HCT116 (cell line): ENCODE results near the gene PCDHB5. TPM values are rescaled to one million over a fixed set of nuclear protein-coding genes. Genes with fewer than 3 reads are reported as not detected.
"Not testable (repeated sequence)": the region's sequence is repeated elsewhere in the genome, so short reads cannot be mapped to it uniquely, and the experiment has no call there.

ENCODE experiments used
- ATAC-seq: fragments of 200-7000 bp; cut with Tn5 transposase; 2 replicates; pipeline ENCODE4 v1.9.1; 2020; ENCODE audit warnings: mild to moderate bottlenecking, moderate library complexity
- BruUV-seq: library from RNA; stranded (reverse); fragments of 400-500 nt; replicated peaks from 2 replicates; lab custom pipeline; 2021; lab: Mats Ljungman, UMichigan
- CTCF ChIA-PET: fragments of 300-600 bp; sonication (Branson Sonifier 250); formaldehyde crosslinking; loops from one replicate; lab custom pipeline; 2021; ENCODE audit warnings: antibody characterized with exemption; lab: Charles Lee
- POLR2A ChIA-PET: fragments of 300-600, 350-600 bp; sonication (Branson Sonifier 250); formaldehyde crosslinking; loops from one replicate; lab custom pipeline; 2021; ENCODE audit warnings: antibody characterized with exemption; lab: Charles Lee
- RAD21 ChIA-PET, 2 experiments: fragments of 300-600 bp; sonication (Branson Sonifier 250); formaldehyde crosslinking; loops; one replicate each; lab custom pipeline; 2023; ENCODE audit warnings: low total read pairs in 2 of 2; ENCODE audit not compliant: uncharacterized antibody in 2 of 2, unreplicated experiment in 2 of 2, low non-redundant PET in 1 of 2; lab: Charles Lee
- DNase-seq: peaks from one replicate; pipeline ENCODE4 v3.0.0-alpha.2; 2010; ENCODE audit warnings: low read depth, low spot score
- H2AFZ ChIP-seq: fragments of 200-600 bp; shearing (Covaris generic), sonication (generic); 2 replicates; pipeline ENCODE4 v1.6.1; 2017; ENCODE audit warnings: low read depth, mixed run types, mixed read lengths, antibody characterized with exemption, low read length; ENCODE audit not compliant: poor library complexity, severe bottlenecking
- H3K27ac ChIP-seq: 2 replicates; pipeline ENCODE4 v1.5.1; 2012; ENCODE audit warnings: low read depth, low read length
- H3K27me3 ChIP-seq: fragments of 200-600 bp; sonication (generic); 2 replicates; pipeline ENCODE4 v1.6.1; 2016; ENCODE audit warnings: mixed run types, low read length, mixed read lengths; ENCODE audit not compliant: insufficient read depth
- H3K36me3 ChIP-seq, 2 experiments: fragments of 200-500 bp in 1 of 2; fragments of 200-600 bp in 1 of 2; sonication (Bioruptor generic) in 1 of 2; sonication (generic) in 1 of 2; 2 replicates each; pipeline versions ENCODE4 v1.5.1 to v1.6.1; 2014 to 2016; ENCODE audit warnings: low read length in 2 of 2, inconsistent platforms in 1 of 2, mixed read lengths in 1 of 2, mixed run types in 1 of 2; ENCODE audit not compliant: insufficient read depth in 2 of 2, control insufficient read depth in 1 of 2
- H3K4me1 ChIP-seq, 2 experiments: fragments of 200-600 bp in 1 of 2; sonication (generic) in 1 of 2; 2 replicates each; pipeline versions ENCODE4 v1.5.1 to v1.6.1; 2012 to 2017; ENCODE audit warnings: low read length in 2 of 2, inconsistent platforms in 1 of 2, mild to moderate bottlenecking in 1 of 2, mixed read lengths in 1 of 2, mixed run types in 1 of 2, moderate library complexity in 1 of 2; ENCODE audit not compliant: insufficient read depth in 2 of 2, control insufficient read depth in 1 of 2
- H3K4me2 ChIP-seq: fragments of 200-600 bp; sonication (generic); 2 replicates; pipeline ENCODE4 v1.6.1; 2017; ENCODE audit warnings: mixed run types, low read length, mixed read lengths
- H3K4me3 ChIP-seq, 2 experiments: fragments of 200-600 bp in 1 of 2; sonication (generic) in 1 of 2; replicated peaks in 1 of 2; 2 replicates each; pipeline ENCODE4 v1.5.1; 2011 to 2016; ENCODE audit warnings: low read length in 2 of 2, control low read depth in 1 of 2, low read depth in 1 of 2, mild to moderate bottlenecking in 1 of 2, mixed read lengths in 1 of 2, mixed run types in 1 of 2
- H3K79me2 ChIP-seq: fragments of 200-600 bp; sonication (generic); 2 replicates; pipeline ENCODE4 v1.6.1; 2017; ENCODE audit warnings: mild to moderate bottlenecking, mixed run types, low read length, moderate library complexity, mixed read lengths; ENCODE audit not compliant: insufficient read depth
- H3K9ac ChIP-seq: fragments of 200-600 bp; sonication (generic); 2 replicates; pipeline ENCODE4 v1.6.1; 2016; ENCODE audit warnings: low read length, mixed read lengths
- H3K9me2 ChIP-seq: fragments of 200-600 bp; sonication (generic), shearing (Covaris generic); 2 replicates; pipeline ENCODE4 v1.6.1; 2017; ENCODE audit warnings: mixed run types, mild to moderate bottlenecking, moderate library complexity; ENCODE audit not compliant: insufficient read depth
- H3K9me3 ChIP-seq, 2 experiments: fragments of 200-500 bp in 1 of 2; fragments of 200-600 bp in 1 of 2; sonication (Bioruptor generic) in 1 of 2; sonication (generic) in 1 of 2; 2 replicates each; pipeline ENCODE4 v1.6.1; 2014 to 2017; ENCODE audit warnings: low read length in 2 of 2, mixed read lengths in 2 of 2, inconsistent platforms in 1 of 2, low read depth in 1 of 2, mild to moderate bottlenecking in 1 of 2, mixed run types in 1 of 2, moderate library complexity in 1 of 2; ENCODE audit not compliant: control insufficient read depth in 1 of 2, insufficient read depth in 1 of 2
- H4K20me1 ChIP-seq: fragments of 200-600 bp; sonication (generic), shearing (Covaris generic); 2 replicates; pipeline ENCODE4 v1.6.1; 2017; ENCODE audit warnings: mixed run types, mild to moderate bottlenecking, moderate library complexity; ENCODE audit not compliant: insufficient read depth
- ATF3 ChIP-seq: IDR thresholded peaks from 2 replicates; pipeline ENCODE4 v1.6.1; 2012
- CBX3 ChIP-seq: IDR thresholded peaks from 2 replicates; pipeline ENCODE4 v1.6.1; 2012; ENCODE audit warnings: low read depth
- EGR1 ChIP-seq: IDR thresholded peaks from 2 replicates; pipeline ENCODE4 v1.6.1; 2012; ENCODE audit warnings: low read depth
- ELF1 ChIP-seq: IDR thresholded peaks from 2 replicates; pipeline ENCODE4 v1.6.1; 2012; ENCODE audit warnings: low read depth, borderline replicate concordance
- EZH2 ChIP-seq: fragments of 200-600 bp; sonication (generic); IDR thresholded peaks from 2 replicates; pipeline ENCODE4 v1.6.1; 2017; ENCODE audit warnings: antibody characterized with exemption, mixed run types
- EZH2phosphoT487 ChIP-seq: fragments of 200-600 bp; IDR thresholded peaks from 2 replicates; pipeline ENCODE4 v1.6.1; 2018; ENCODE audit warnings: antibody characterized with exemption, borderline replicate concordance
- RAD21 ChIP-seq: IDR thresholded peaks from 2 replicates; pipeline ENCODE4 v1.6.1; 2012; ENCODE audit warnings: low read depth, mild to moderate bottlenecking
- SIN3A ChIP-seq: IDR thresholded peaks from 2 replicates; pipeline ENCODE4 v1.6.1; 2012; ENCODE audit warnings: low read depth
- SRF ChIP-seq: IDR thresholded peaks from 2 replicates; pipeline ENCODE4 v1.6.1; 2012; ENCODE audit warnings: low read depth
- YY1 ChIP-seq: IDR thresholded peaks from 2 replicates; pipeline ENCODE4 v1.6.1; 2011; ENCODE audit warnings: low read length, low read depth, moderate library complexity, mild to moderate bottlenecking; ENCODE audit not compliant: insufficient replicate concordance; ENCODE audit errors: extremely low read depth
- ZNF274 ChIP-seq: fragments of 200-500 bp; sonication (Bioruptor generic); IDR thresholded peaks from 2 replicates; pipeline ENCODE4 v1.6.1; 2014; ENCODE audit warnings: mild to moderate bottlenecking, low read depth, low read length, inconsistent platforms
- intact Hi-C: fragments of 100-400 bp; cut with micrococcal nuclease; formaldehyde crosslinking; loops from 2 replicates; pipeline ENCODE4 v1.10.0; 2022
- total RNA-seq: library from RNA; stranded (reverse); gene quantifications from one replicate; pipeline ENCODE4 v1.2.1, GENCODE V29; 2021; ENCODE audit not compliant: unreplicated experiment
- TF ChIP-seq, protein P1 (sequence below): IDR thresholded peaks from 2 replicates; pipeline ENCODE4 v1.6.1; 2011; ENCODE audit warnings: mild to moderate bottlenecking, low read length, moderate library complexity; ENCODE audit not compliant: insufficient replicate concordance; ENCODE audit errors: extremely low read depth

PCDHB5 gene
- total RNA-seq, 1 experiment from 2014 or later = not detected

DNA sequence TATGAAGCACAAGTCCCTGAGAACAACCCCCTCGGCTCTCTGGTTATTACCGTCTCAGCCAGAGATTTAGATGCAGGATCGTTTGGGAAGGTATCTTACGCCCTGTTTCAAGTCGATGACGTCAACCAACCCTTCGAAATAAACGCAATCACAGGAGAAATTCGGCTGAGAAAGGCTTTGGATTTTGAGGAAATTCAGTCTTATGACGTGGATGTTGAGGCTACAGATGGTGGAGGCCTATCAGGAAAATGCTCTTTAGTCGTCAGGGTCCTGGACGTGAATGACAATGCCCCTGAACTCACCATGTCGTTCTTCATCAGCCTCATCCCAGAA lies 16.0 kb downstream of the PCDHB5 start:
- ATAC-seq (no peak), DNase-seq (no peak)
- Histone ChIP-seq H3K27ac (no peak overlapping the region), H3K4me1 (no peaks in the 10 kb centered on the region), H4K20me1 (no peaks in the 10 kb centered on the region), H3K9me3 (no peaks in the 10 kb centered on the region; a peak in 1 of 4 replicates), H3K27me3 (no peaks in the 10 kb centered on the region), H3K36me3 (no peaks in the 10 kb centered on the region), H3K79me2 (no peaks in the 10 kb centered on the region), H3K4me2 (no peak overlapping the region), H3K9ac (no peak overlapping the region), H3K4me3 (no peak overlapping the region), H2AFZ (no peak overlapping the region), H3K9me2 (no peaks in the 10 kb centered on the region)
- TF ChIP-seq SIN3A (no peak), ZNF274 (no peak), ELF1 (no peak), EGR1 (no peak), RAD21 (no peak), CBX3 (no peak), EZH2phosphoT487 (no peak), EZH2 (no peak), SRF (no peak), YY1 (no peak), ATF3 (no peak)
- TF ChIP-seq, protein P1, sequence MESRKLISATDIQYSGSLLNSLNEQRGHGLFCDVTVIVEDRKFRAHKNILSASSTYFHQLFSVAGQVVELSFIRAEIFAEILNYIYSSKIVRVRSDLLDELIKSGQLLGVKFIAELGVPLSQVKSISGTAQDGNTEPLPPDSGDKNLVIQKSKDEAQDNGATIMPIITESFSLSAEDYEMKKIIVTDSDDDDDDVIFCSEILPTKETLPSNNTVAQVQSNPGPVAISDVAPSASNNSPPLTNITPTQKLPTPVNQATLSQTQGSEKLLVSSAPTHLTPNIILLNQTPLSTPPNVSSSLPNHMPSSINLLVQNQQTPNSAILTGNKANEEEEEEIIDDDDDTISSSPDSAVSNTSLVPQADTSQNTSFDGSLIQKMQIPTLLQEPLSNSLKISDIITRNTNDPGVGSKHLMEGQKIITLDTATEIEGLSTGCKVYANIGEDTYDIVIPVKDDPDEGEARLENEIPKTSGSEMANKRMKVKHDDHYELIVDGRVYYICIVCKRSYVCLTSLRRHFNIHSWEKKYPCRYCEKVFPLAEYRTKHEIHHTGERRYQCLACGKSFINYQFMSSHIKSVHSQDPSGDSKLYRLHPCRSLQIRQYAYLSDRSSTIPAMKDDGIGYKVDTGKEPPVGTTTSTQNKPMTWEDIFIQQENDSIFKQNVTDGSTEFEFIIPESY = no peak
- CTCF ChIA-PET = no interaction called here
- BruUV-seq = no TSS peak
- intact Hi-C loops = no loop called here
- POLR2A ChIA-PET = no interaction called here
- RAD21 ChIA-PET = no interaction called here

GRCh38 chr5:141151632-141152031 lies 16.6 kb downstream of the PCDHB5 start:
- H3K9me3 ChIP-seq, H3K9me2 ChIP-seq, intact Hi-C loops, H3K27me3 ChIP-seq, CTCF ChIA-PET, H3K79me2 ChIP-seq, H3K9ac ChIP-seq, H3K4me3 ChIP-seq, RAD21 ChIA-PET, POLR2A ChIA-PET, H3K4me1 ChIP-seq, H4K20me1 ChIP-seq, H3K36me3 ChIP-seq, ATAC-seq, H3K27ac ChIP-seq, H3K4me2 ChIP-seq, H2AFZ ChIP-seq, DNase-seq, BruUV-seq: not testable (repeated sequence)

DNA sequence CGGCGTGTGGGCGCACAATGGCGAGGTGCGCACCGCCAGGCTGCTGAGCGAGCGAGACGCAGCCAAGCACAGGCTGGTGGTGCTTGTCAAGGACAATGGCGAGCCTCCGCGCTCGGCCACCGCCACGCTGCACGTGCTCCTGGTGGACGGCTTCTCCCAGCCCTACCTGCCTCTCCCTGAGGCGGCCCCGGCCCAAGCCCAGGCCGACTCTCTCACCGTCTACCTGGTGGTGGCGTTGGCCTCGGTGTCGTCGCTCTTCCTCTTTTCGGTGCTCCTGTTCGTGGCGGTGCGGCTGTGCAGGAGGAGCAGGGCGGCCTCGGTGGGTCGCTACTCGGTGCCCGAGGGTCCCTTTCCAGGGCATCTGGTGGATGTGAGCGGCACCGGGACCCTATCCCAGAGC lies 17.1 kb downstream of the PCDHB5 start:
- H3K4me2 ChIP-seq, H3K9me2 ChIP-seq, H3K4me1 ChIP-seq, intact Hi-C loops, H3K27ac ChIP-seq, H3K79me2 ChIP-seq, H3K9ac ChIP-seq, DNase-seq, H3K9me3 ChIP-seq, ATAC-seq, H3K36me3 ChIP-seq, H3K4me3 ChIP-seq, H2AFZ ChIP-seq, BruUV-seq, POLR2A ChIA-PET, H4K20me1 ChIP-seq, RAD21 ChIA-PET, H3K27me3 ChIP-seq, CTCF ChIA-PET: not testable (repeated sequence)
